A549 (cell line): ENCODE measurements around the gene ASB11.

Experiments used
- CTCF ChIP-seq: fragments of >200 bp; sonication (Bioruptor Twin); formaldehyde crosslinking; IDR thresholded peaks from 3 replicates; pipeline ENCODE4 v1.5.1; 2016
- JUN ChIP-seq, 2 experiments: fragments of >200 bp; sonication (Bioruptor Twin); formaldehyde crosslinking; IDR thresholded peaks; 2 replicates in 1 of 2; 3 replicates in 1 of 2; pipeline ENCODE4 v1.6.1; 2016 to 2017
- POLR2A ChIP-seq: IDR thresholded peaks from 2 replicates; pipeline ENCODE4 v1.6.1; 2012; ENCODE audit warnings: mild to moderate bottlenecking, low read length
- ZFP36 ChIP-seq: fragments of 450-650 bp; IDR thresholded peaks from 2 replicates; pipeline ENCODE4 v1.6.1; 2014; ENCODE audit warnings: borderline replicate concordance; ENCODE audit not compliant: partially characterized antibody

- TF ChIP-seq CTCF = no peak
- no peak for TF ChIP-seq JUN (IDR thresholded peaks at IDR 0.05)
- TF ChIP-seq ZFP36 = no peak
- TF ChIP-seq POLR2A = no peak
Measured at GRCh38 chrX:15244421-15244820, 71.0 kb downstream of the ASB11 start.
